OCI-LY1 (cell line): ENCODE measurements around the gene ADGRG1.

Source experiments
- H2AFZ ChIP-seq: fragments of 200-600 bp; sonication (generic), shearing (Covaris generic); 2 replicates; pipeline ENCODE4 v1.6.0; 2014; ENCODE audit warnings: antibody characterized with exemption, mild to moderate bottlenecking, low read length
- H3F3A ChIP-seq: fragments of 200-600 bp; sonication (generic), shearing (Covaris generic); 2 replicates; pipeline ENCODE4 v1.6.0; 2014; ENCODE audit warnings: mild to moderate bottlenecking, antibody characterized with exemption, low read length, moderate library complexity; ENCODE audit not compliant: insufficient read depth
- H3K27ac ChIP-seq: fragments of 200-600 bp; sonication (generic); 2 replicates; pipeline ENCODE4 v1.5.1; 2014; ENCODE audit warnings: low read length, mixed run types, mild to moderate bottlenecking, low read depth; ENCODE audit not compliant: poor library complexity, severe bottlenecking
- H3K27me3 ChIP-seq: fragments of 200-600 bp; sonication (generic); 2 replicates; pipeline ENCODE4 v1.6.0; 2014; ENCODE audit warnings: antibody characterized with exemption, mild to moderate bottlenecking, low read length, moderate library complexity; ENCODE audit not compliant: insufficient read depth
- H3K36me3 ChIP-seq: fragments of 200-600 bp; sonication (generic); 2 replicates; pipeline ENCODE4 v1.6.1; 2014; ENCODE audit warnings: mild to moderate bottlenecking, antibody characterized with exemption, low read length, moderate library complexity, mixed read lengths; ENCODE audit not compliant: insufficient read depth
- H3K4me1 ChIP-seq: fragments of 200-600 bp; sonication (generic); 2 replicates; pipeline ENCODE4 v1.5.1; 2014; ENCODE audit warnings: mild to moderate bottlenecking, low read length, moderate library complexity; ENCODE audit not compliant: insufficient read depth, severe bottlenecking
- H3K4me2 ChIP-seq: fragments of 200-600 bp; sonication (generic), shearing (Covaris generic); 2 replicates; pipeline ENCODE4 v1.6.1; 2014; ENCODE audit warnings: low read length
- H3K4me3 ChIP-seq: fragments of 200-600 bp; sonication (generic); 2 replicates; pipeline ENCODE4 v1.5.1; 2014; ENCODE audit warnings: low read length, low read depth, mild to moderate bottlenecking, mixed read lengths; ENCODE audit not compliant: poor library complexity, severe bottlenecking
- H3K79me2 ChIP-seq: fragments of 200-600 bp; shearing (Covaris generic); 2 replicates; pipeline ENCODE4 v1.6.1; 2016; ENCODE audit warnings: mixed run types, low read length, mixed read lengths; ENCODE audit not compliant: insufficient read depth
- H3K9ac ChIP-seq: fragments of 200-600 bp; sonication (generic), shearing (Covaris generic); 2 replicates; pipeline ENCODE4 v1.6.1; 2014; ENCODE audit warnings: mild to moderate bottlenecking, low read length, mixed read lengths
- H3K9me2 ChIP-seq: fragments of 200-600 bp; sonication (generic), shearing (Covaris generic); 2 replicates; pipeline ENCODE4 v1.6.1; 2014; ENCODE audit warnings: low read depth, mild to moderate bottlenecking, low read length, mixed read lengths
- H3K9me3 ChIP-seq: fragments of 200-600 bp; shearing (Covaris generic); 2 replicates; pipeline ENCODE4 v1.6.1; 2014; ENCODE audit warnings: low read length, mixed read lengths
- H4K20me1 ChIP-seq: fragments of 200-600 bp; sonication (generic), shearing (Covaris generic); 2 replicates; pipeline ENCODE4 v1.6.0; 2016; ENCODE audit warnings: mild to moderate bottlenecking, low read length; ENCODE audit not compliant: insufficient read depth
- EZH2 ChIP-seq: fragments of 200-600 bp; sonication (generic), shearing (Covaris generic); IDR thresholded peaks from 2 replicates; pipeline ENCODE4 v1.8.0; 2017; ENCODE audit warnings: borderline replicate concordance, mixed run types, mild to moderate bottlenecking, antibody characterized with exemption, low read length, moderate library complexity, mixed read lengths
- TF ChIP-seq, protein P1 (sequence below): fragments of 200-600 bp; sonication (generic), shearing (Covaris generic); IDR thresholded peaks from 2 replicates; pipeline ENCODE4 v1.5.1; 2017; ENCODE audit warnings: mild to moderate bottlenecking, antibody characterized with exemption, low read length, moderate library complexity, mixed read lengths

Gene ADGRG1

GRCh38 chr16:57648125-57648524 is 19.7 kb downstream of the ADGRG1 start:
- no peak overlapping the region for H2AFZ ChIP-seq
- no peak overlapping the region for H3K9ac ChIP-seq

GRCh38 chr16:57648581-57649442 is 20.4 kb downstream of the ADGRG1 start:
- no peak overlapping the region for H3K4me2 ChIP-seq
- no peaks in the 10 kb centered on the region for H3K79me2 ChIP-seq
- H3K4me3 ChIP-seq, result no peak overlapping the region
- H2AFZ ChIP-seq, result no peak overlapping the region
- no peaks in the 10 kb centered on the region for H3K4me1 ChIP-seq
- H3F3A ChIP-seq, result no peaks in the 10 kb centered on the region
- 0 out of 2 replicates have a peak, but pooled peaks cover 3% of the 10 kb centered on the region for H3K27me3 ChIP-seq
- no peak overlapping the region for H3K27ac ChIP-seq
- no peak overlapping the region for H3K9ac ChIP-seq
- no peaks in the 10 kb centered on the region for H3K9me2 ChIP-seq
- TF ChIP-seq, protein P1, sequence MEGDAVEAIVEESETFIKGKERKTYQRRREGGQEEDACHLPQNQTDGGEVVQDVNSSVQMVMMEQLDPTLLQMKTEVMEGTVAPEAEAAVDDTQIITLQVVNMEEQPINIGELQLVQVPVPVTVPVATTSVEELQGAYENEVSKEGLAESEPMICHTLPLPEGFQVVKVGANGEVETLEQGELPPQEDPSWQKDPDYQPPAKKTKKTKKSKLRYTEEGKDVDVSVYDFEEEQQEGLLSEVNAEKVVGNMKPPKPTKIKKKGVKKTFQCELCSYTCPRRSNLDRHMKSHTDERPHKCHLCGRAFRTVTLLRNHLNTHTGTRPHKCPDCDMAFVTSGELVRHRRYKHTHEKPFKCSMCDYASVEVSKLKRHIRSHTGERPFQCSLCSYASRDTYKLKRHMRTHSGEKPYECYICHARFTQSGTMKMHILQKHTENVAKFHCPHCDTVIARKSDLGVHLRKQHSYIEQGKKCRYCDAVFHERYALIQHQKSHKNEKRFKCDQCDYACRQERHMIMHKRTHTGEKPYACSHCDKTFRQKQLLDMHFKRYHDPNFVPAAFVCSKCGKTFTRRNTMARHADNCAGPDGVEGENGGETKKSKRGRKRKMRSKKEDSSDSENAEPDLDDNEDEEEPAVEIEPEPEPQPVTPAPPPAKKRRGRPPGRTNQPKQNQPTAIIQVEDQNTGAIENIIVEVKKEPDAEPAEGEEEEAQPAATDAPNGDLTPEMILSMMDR, result peak; percentile 100
- TF ChIP-seq EZH2, result no peak
- H4K20me1 ChIP-seq, result no peaks in the 10 kb centered on the region
- H3K9me3 ChIP-seq, result no peaks in the 10 kb centered on the region
- H3K36me3 ChIP-seq, result no peaks in the 10 kb centered on the region

More at GRCh38 chr16:57648125-57648524, 19.7 kb downstream of the ADGRG1 start:
- H3K27me3 ChIP-seq, result 0 out of 2 replicates have a peak, but pooled peaks cover 3% of the 10 kb centered on the region
- no peaks in the 10 kb centered on the region for H3K36me3 ChIP-seq
- H3K4me1 ChIP-seq, result no peaks in the 10 kb centered on the region
- no peaks in the 10 kb centered on the region for H3K9me2 ChIP-seq
- H4K20me1 ChIP-seq, result no peaks in the 10 kb centered on the region
- H3K9me3 ChIP-seq, result no peaks in the 10 kb centered on the region
- H3F3A ChIP-seq, result no peaks in the 10 kb centered on the region
- no peak overlapping the region for H3K27ac ChIP-seq
- no peak for TF ChIP-seq EZH2
- TF ChIP-seq, protein P1, result no peak
- H3K4me3 ChIP-seq, result no peak overlapping the region
- no peak overlapping the region for H3K4me2 ChIP-seq
- no peaks in the 10 kb centered on the region for H3K79me2 ChIP-seq

DNA sequence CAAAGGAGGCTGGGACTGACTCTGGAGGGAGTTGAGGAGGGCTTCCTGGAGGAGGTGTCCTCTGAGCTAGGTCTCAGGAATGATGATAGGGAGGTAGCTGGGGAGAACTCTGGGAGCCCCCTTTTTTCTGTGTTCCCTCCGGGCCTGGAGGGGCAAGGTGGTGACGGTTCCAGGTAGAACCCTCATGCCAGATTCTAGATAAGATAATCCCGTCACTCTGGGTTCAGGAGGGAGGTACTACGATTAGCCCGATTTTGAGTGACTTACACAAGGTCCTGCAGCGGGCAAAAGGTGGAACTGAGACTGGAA is 21.0 kb downstream of the ADGRG1 start:
- Histone ChIP-seq H3F3A (no peaks in the 10 kb centered on the region), H4K20me1 (no peaks in the 10 kb centered on the region)
- TF ChIP-seq EZH2, result no peak
- TF ChIP-seq, protein P1, result no peak

More for the DNA sequence above, 21.0 kb downstream of the ADGRG1 start:
- Histone ChIP-seq H2AFZ (no peak overlapping the region), H3K9me3 (no peaks in the 10 kb centered on the region), H3K9me2 (no peaks in the 10 kb centered on the region), H3K4me2 (no peak overlapping the region), H3K27me3 (0 out of 2 replicates have a peak, but pooled peaks cover 3% of the 10 kb centered on the region), H3K4me3 (no peak overlapping the region), H3K9ac (no peak overlapping the region), H3K36me3 (no peaks in the 10 kb centered on the region), H3K4me1 (no peaks in the 10 kb centered on the region), H3K27ac (no peak overlapping the region), H3K79me2 (no peaks in the 10 kb centered on the region)
